Pancreas (tissue), 10 donors: ENCODE measurements around the gene HYAL2. TPM values are rescaled to one million over a fixed set of nuclear protein-coding genes. Genes with fewer than 3 reads are reported as not detected.
A peak's percentile ranks its signal among the peaks of the same experiment; 100 is the strongest.

Experiments used
- ATAC-seq, 4 donors: fragments of 200-7000 bp; cut with Tn5 transposase; one replicate each; pipeline versions ENCODE4 v1.8.0 to v1.9.1; 2020; ENCODE audit warnings: mild to moderate bottlenecking in 4 of 4, moderate library complexity in 4 of 4
- DNase-seq, 6 donors: peaks; one replicate each; pipeline ENCODE4 v3.0.0-alpha.2; 2020
- FAIRE-seq: peaks from 2 replicates; lab custom pipeline; 2012; peaks lifted over from hg19 to GRCh38; lab: Jason Lieb, UNC
- H3K27ac ChIP-seq, 4 donors: fragments of 200-600 bp; sonication (generic); 1 replicate in 3 of 4; 2 replicates in 1 of 4; pipeline versions ENCODE4 v1.5.0 to v1.8.0; 2020
- H3K27me3 ChIP-seq, 4 donors: fragments of 200-600 bp; one replicate each; pipeline ENCODE4 v1.8.0; 2021
- H3K36me3 ChIP-seq, 3 donors: fragments of 200-600 bp; sonication (generic) in 1 of 3; one replicate each; pipeline versions ENCODE4 v1.5.0 to v1.8.0; 2020 to 2021
- H3K4me1 ChIP-seq, 3 donors: fragments of 200-600 bp; one replicate each; pipeline ENCODE4 v1.8.0; 2021
- H3K4me3 ChIP-seq, 4 donors: fragments of 200-600 bp; sonication (generic) in 2 of 4; one replicate each; pipeline versions ENCODE4 v1.5.0 to v1.8.0; 2020 to 2021
- H3K9me3 ChIP-seq, 4 donors: fragments of 200-600 bp; one replicate each; pipeline ENCODE4 v1.8.0; 2021
- WGBS, 2 donors: extraction: QIAGEN DNeasy Blood & Tissue Kit; methylation state at CpG; one replicate each; pipeline ENCODE4 v1.1.7; 2013; 5-methylcytosine and 5-hydroxymethylcytosine counted together
- intact Hi-C, 3 donors: fragments of 100-400 bp; cut with DNase I; formaldehyde crosslinking; loops; one replicate each; pipeline versions ENCODE4 v1.11.1 to v1.14.2; 2022
- polyA plus RNA-seq, 2 donors: library from polyadenylated mRNA; stranded (reverse); fragments of 200-250 nt; gene quantifications; one replicate each; pipeline ENCODE4 v1.2.3, GENCODE V29; 2013
- total RNA-seq, 6 donors: library from RNA; stranded (reverse); fragmentation: NEBNext Ultra II Directional in 4 of 6; extraction: Animal tissue kit (Norgen Biotek cat#: 25700) in 4 of 6; gene quantifications; one replicate each; pipeline versions ENCODE4 v1.2.1 to v1.2.4, GENCODE V29; 2021 to 2023
- TF ChIP-seq, protein P1 (sequence below), 4 donors: fragments of 200-600 bp; sonication (generic) in 3 of 4; IDR thresholded peaks; one replicate each; pipeline versions ENCODE4 v1.5.0 to v1.8.0; 2021; ENCODE audit warnings: antibody characterized with exemption in 4 of 4
- donor health status: healthy with polysubstance abuse.
- donor health status: DM: no; HTN: no; CAD: no; lungs with moderate emphysema.
- donor health status: DM: no; HTN: no; CAD: no.
- donor health status: control.
- donor health status: control.
- donor health status: Bipolar disorder and iron deficiency.
- donor health status: DM: yes; HTN: yes; CAD: no.
- donor health status: DM: no; HTN: no; CAD: no.
- donor health status: DM: no; HTN: no; CAD: no.
- donor health status: DM: yes; HTN: yes; CAD: no.

Gene HYAL2
- total and polyA plus RNA-seq, 8 donors: 6.3 to 39.5 (median 14.3) TPM

DNA sequence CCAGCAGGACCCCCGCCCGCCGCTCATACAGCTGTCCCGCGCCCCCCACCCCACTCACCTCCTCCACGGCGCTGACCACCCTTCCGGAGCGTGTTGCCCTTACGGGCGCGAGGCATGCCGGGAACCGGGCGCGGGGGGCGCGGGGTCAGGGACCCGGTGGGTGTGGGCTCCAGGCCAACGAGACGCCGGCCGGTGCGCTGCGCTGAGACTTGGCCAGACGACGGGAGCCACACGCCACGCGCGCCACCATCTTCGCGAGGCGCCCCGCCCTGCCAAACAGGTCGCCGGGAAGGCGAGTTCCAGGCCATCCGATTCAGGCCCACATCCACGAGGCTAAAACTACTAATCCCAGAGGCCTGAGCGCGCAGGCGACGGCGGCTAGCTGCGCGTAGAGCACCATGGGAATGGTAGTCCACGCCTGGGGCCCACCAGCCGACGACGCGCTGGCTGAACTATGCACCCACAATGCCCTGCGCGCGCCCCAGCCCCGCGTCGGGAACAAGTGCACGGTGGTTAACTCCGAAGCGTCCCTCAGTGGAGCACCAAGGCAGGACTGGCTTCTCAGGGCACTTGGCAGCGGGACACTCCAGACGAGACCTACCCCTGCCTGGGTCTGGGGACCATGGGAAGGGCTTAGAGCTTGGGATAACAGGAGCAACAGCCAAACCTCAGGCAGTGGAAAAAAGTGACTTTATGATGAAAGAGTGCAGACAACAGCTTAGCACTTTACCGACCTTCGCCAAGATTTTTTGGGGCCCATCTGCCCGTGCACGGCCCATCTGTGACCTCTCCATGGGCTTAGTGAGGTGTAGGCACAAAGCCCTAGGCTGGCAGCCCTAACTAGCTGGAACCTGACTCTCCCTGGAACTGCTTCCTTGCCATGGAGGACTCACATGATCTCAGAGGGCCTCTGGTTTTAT lies 30.1 kb downstream of the HYAL2 start, which contains the start of gene IFRD2:
TSS of gene IFRD2 (minus strand) at position 271 of the 920 bp plus-strand sequence. CDS start at position 116, 155 bp downstream.
- peak; percentile 95 to 99 (median 98) for DNase-seq
- TF ChIP-seq, protein P1, sequence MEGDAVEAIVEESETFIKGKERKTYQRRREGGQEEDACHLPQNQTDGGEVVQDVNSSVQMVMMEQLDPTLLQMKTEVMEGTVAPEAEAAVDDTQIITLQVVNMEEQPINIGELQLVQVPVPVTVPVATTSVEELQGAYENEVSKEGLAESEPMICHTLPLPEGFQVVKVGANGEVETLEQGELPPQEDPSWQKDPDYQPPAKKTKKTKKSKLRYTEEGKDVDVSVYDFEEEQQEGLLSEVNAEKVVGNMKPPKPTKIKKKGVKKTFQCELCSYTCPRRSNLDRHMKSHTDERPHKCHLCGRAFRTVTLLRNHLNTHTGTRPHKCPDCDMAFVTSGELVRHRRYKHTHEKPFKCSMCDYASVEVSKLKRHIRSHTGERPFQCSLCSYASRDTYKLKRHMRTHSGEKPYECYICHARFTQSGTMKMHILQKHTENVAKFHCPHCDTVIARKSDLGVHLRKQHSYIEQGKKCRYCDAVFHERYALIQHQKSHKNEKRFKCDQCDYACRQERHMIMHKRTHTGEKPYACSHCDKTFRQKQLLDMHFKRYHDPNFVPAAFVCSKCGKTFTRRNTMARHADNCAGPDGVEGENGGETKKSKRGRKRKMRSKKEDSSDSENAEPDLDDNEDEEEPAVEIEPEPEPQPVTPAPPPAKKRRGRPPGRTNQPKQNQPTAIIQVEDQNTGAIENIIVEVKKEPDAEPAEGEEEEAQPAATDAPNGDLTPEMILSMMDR (IDR thresholded peaks at IDR 0.05): no peak
- peak; percentile 96 for FAIRE-seq
- ATAC-seq: peak; percentile 89 to 94 (median 90)
- H3K4me3 ChIP-seq: peak within 1 kb of the TSS; percentile 78 to 99 (median 96)
- intact Hi-C loops: no loop called here
- H3K36me3 ChIP-seq: peaks cover 0 to 26% (median 17%) of the 10 kb centered on the region in 3 donors
- WGBS, 2 donors: 0 to 1% methylated on average over 56 to 67 of the region's 67 CpGs
- no peaks in the 10 kb centered on the region for H3K9me3 ChIP-seq
- peaks cover 9 to 13% (median 10%) of the 10 kb centered on the region in 3 donors for H3K4me1 ChIP-seq
- H3K27ac ChIP-seq: peak within 1 kb of the TSS; percentile 95 to 98 (median 96)
- no peaks in the 10 kb centered on the region for H3K27me3 ChIP-seq

DNA sequence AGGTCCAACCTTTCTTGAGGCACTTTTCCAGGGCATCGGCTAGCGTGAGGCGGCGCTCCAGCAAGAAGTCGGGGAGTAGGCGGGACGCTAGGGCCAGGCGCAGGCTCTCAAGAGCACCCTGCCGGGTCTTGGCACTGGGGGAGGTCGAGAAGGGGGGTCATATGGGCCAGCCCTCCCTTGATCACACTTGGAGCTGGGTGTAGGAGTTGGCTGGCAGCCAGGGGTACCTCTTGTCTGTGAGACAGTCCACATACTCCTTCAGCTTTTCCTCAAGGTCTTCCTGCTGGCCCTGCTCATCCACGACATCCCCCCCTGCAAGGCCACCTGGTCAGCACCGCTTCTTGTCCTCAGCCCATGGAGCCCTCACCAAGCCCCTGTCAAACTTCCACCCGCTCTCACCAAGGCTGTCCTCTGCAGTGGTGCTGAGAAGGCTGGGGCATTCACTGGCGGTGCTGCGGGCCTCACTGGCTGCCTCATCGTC lies 32.3 kb downstream of the HYAL2 start:
- no peaks in the 10 kb centered on the region for H3K27me3 ChIP-seq
- DNase-seq (peak; percentile 42 to 88 (median 59)), FAIRE-seq (no peak), ATAC-seq (no peak)
- H3K27ac ChIP-seq: no peak overlapping the region
- no peaks in the 10 kb centered on the region for H3K9me3 ChIP-seq
- 88 to 93% methylated on average over 16 of the region's 16 CpGs for WGBS, 2 donors
- peaks cover 9 to 13% (median 10%) of the 10 kb centered on the region in 3 donors for H3K4me1 ChIP-seq
- intact Hi-C loops: no loop called here
- H3K4me3 ChIP-seq: no peak overlapping the region
- TF ChIP-seq, protein P1 (IDR thresholded peaks at IDR 0.05): no peak
- peaks cover 0 to 29% (median 18%) of the 10 kb centered on the region in 3 donors for H3K36me3 ChIP-seq

DNA sequence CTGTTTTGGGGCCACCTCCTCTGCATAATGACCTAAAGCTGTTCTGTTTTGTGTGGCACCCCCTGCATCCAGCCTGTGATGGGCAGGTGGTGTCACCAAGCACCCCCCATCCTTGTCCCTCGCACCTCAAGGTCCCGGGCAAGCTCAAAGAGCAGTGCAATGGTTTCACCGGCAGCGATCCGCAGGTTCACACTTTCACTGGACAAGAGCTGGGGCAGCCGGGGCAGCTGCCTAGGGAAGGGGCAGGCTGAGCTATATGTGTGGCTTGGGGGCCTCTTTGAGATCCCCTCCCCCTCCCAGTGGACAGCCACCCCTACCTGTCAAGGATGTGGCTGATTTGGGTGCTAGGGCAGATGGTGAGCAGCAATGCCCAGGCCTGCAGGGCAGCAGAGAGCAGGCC lies 33.4 kb downstream of the HYAL2 start:
- FAIRE-seq (no peak), DNase-seq (peak in 2 of 6 donors; percentile 36 to 55), ATAC-seq (no peak)
- intact Hi-C loops: no loop called here
- peaks cover 9 to 13% (median 10%) of the 10 kb centered on the region in 3 donors for H3K4me1 ChIP-seq
- H3K27me3 ChIP-seq: no peaks in the 10 kb centered on the region
- no peaks in the 10 kb centered on the region for H3K9me3 ChIP-seq
- no peak overlapping the region for H3K4me3 ChIP-seq
- peaks cover 0 to 29% (median 18%) of the 10 kb centered on the region in 3 donors for H3K36me3 ChIP-seq
- WGBS, 2 donors: 93 to 96% methylated on average over 6 of the region's 6 CpGs
- H3K27ac ChIP-seq: no peak overlapping the region
- TF ChIP-seq, protein P1 (IDR thresholded peaks at IDR 0.05): no peak

DNA sequence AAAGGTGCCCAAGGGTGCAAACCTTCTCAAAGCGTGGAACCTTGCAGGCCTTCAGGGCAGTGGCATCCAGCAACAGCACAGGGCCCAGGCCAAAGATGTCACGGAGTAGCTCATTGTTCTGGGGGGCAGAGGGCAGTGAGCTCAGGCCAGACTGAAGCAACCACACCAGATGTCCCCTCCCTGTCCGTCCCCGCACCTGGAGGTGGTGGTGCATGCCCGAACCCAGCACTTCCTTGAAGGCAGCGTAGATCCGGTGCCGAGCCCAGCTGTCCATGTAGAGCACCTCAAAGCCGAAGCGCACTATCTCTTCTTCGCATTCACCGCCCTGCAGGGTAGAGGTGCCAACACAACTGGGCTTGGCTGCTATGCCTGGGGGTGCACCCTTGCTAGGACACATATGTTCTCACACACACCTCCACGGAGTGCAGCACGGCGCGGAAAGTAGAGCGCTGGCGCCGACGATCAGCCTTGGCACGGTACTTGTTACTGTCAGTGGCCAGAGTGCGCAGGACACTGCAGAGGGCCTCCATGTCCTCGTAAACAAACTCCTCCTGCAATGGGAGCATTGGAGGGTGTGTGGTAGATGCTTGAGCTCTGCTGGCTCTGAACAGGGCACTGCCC lies 34.0 kb downstream of the HYAL2 start:
- H3K27ac ChIP-seq: no peak overlapping the region
- no peaks in the 10 kb centered on the region for H3K9me3 ChIP-seq
- DNase-seq: peak in 4 of 6 donors; percentile 25 to 71 (median 42)
- intact Hi-C loops: no loop called here
- no peak overlapping the region for H3K4me3 ChIP-seq
- peaks cover 0 to 29% (median 18%) of the 10 kb centered on the region in 3 donors for H3K36me3 ChIP-seq
- ATAC-seq: no peak
- WGBS, 2 donors: 91 to 93% methylated on average over 23 of the region's 23 CpGs
- H3K27me3 ChIP-seq: no peaks in the 10 kb centered on the region
- TF ChIP-seq, protein P1 (IDR thresholded peaks at IDR 0.05): no peak
- peaks cover 9 to 13% (median 9%) of the 10 kb centered on the region in 3 donors for H3K4me1 ChIP-seq
- FAIRE-seq: no peak
